Epithelial cell of proximal tubule (primary cell): ENCODE results near the gene NCAPG2. TPM values are rescaled to one million over a fixed set of nuclear protein-coding genes. Genes with fewer than 3 reads are reported as not detected.

Source experiments
- DNase-seq: peaks from one replicate; pipeline ENCODE4 v3.0.0-alpha.2; 2011; ENCODE audit warnings: low read depth
- H3K4me3 ChIP-seq: 2 replicates; pipeline ENCODE4 v1.5.1; 2011; ENCODE audit warnings: low read depth, mild to moderate bottlenecking, low read length
- total RNA-seq: library from RNA; depleted of rRNA; stranded (reverse); fragments of >200 nt; gene quantifications from 2 replicates; pipeline ENCODE4 v1.2.3, GENCODE V29; 2015
- TF ChIP-seq, protein P1 (sequence below): conservative IDR thresholded peaks from 2 replicates; pipeline ENCODE4 v1.5.1; 2012; ENCODE audit warnings: low read depth, mild to moderate bottlenecking, low read length

The NCAPG2 gene
- total RNA-seq, 1 donor from 2014 or later, result 30.1 TPM

- no peak overlapping the region for H3K4me3 ChIP-seq
- DNase-seq, result no peak
- TF ChIP-seq, protein P1, sequence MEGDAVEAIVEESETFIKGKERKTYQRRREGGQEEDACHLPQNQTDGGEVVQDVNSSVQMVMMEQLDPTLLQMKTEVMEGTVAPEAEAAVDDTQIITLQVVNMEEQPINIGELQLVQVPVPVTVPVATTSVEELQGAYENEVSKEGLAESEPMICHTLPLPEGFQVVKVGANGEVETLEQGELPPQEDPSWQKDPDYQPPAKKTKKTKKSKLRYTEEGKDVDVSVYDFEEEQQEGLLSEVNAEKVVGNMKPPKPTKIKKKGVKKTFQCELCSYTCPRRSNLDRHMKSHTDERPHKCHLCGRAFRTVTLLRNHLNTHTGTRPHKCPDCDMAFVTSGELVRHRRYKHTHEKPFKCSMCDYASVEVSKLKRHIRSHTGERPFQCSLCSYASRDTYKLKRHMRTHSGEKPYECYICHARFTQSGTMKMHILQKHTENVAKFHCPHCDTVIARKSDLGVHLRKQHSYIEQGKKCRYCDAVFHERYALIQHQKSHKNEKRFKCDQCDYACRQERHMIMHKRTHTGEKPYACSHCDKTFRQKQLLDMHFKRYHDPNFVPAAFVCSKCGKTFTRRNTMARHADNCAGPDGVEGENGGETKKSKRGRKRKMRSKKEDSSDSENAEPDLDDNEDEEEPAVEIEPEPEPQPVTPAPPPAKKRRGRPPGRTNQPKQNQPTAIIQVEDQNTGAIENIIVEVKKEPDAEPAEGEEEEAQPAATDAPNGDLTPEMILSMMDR, result no peak
Measured at GRCh38 chr7:158687406-158687805, 17.2 kb downstream of the NCAPG2 start.

DNA sequence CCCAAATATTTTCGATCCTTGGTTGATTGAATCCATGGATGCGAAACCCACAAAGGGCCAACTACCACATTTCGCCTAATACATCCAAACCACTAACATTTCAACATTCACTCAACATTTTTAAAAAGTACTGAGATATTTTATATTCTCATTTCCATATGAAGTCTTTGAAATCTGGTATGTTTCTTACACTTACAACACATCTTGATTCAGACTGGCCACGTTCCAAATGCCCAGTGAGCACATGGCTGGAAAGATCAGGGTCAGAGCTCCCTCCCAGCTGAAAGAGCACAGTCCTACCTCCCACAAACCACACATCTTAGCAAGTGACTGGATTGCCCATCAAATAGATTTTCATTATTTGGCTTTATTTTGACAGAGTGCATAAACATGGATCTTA, 18.9 kb downstream of the NCAPG2 start:
- no peak overlapping the region for H3K4me3 ChIP-seq
- TF ChIP-seq, protein P1, result no peak

GRCh38 chr7:158684329-158684728, 20.3 kb downstream of the NCAPG2 start:
- TF ChIP-seq, protein P1, result no peak
- no peak for DNase-seq
- H3K4me3 ChIP-seq, result no peak overlapping the region

More for the DNA sequence above, 18.9 kb downstream of the NCAPG2 start:
- DNase-seq, result no peak

DNA sequence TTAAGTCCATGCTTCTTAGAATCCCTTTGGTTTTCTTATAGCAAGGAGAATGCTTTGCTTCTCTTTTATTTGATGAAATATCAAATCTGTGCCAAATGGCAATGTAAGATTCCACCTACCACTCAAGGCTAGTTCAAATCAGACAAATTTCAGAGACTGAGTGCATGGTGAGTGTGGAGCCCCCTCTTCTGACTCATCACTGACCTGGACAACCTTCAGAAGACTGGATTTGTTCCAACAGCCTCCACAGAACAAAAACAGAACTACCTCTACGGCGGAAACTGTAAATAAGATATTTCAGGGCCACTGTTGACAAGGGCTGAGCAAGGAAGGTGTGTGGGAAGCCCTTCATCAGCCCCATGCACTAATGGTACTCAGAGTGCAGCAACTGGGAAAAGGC, 21.1 kb downstream of the NCAPG2 start:
- DNase-seq, result no peak
- TF ChIP-seq, protein P1, result no peak
- H3K4me3 ChIP-seq, result no peak overlapping the region

GRCh38 chr7:158682456-158682855, 22.1 kb downstream of the NCAPG2 start:
- H3K4me3 ChIP-seq, result no peak overlapping the region
- DNase-seq, result no peak
- TF ChIP-seq, protein P1, result no peak

DNA sequence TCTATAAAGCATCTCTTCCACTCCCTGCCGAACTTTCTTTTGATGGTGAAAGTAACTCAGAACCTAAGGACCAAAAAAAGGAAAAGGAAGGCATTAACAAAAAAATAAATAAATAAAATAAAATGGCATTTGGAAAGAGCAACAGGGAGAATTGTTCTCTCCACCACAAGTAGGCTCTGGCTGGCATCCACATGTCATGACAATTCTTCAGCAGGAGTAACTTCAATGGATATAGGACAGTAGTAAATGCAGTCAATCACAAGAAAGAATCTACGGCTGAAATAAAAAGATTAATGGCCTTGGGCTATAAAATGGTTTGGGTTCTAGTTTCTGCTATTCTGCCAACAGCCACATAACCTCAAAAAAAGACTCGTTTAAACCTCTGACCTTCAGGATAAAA, 23.9 kb downstream of the NCAPG2 start:
- no peak overlapping the region for H3K4me3 ChIP-seq
- TF ChIP-seq, protein P1, result no peak

GRCh38 chr7:158676906-158677305, 27.7 kb downstream of the NCAPG2 start:
- no peak for DNase-seq
- H3K4me3 ChIP-seq, result no peak overlapping the region
- TF ChIP-seq, protein P1, result no peak

More for the DNA sequence above, 23.9 kb downstream of the NCAPG2 start:
- no peak for DNase-seq
